B cell (primary cell): ENCODE results near the gene C2CD3. TPM values are rescaled to one million over a fixed set of nuclear protein-coding genes. Genes with fewer than 3 reads are reported as not detected.

Source experiments
- ATAC-seq: fragments of 200-7000 bp; cut with Tn5 transposase; one replicate; pipeline ENCODE4 v1.10.0; 2021; ENCODE audit warnings: low read depth, mild to moderate bottlenecking, moderate number of reproducible peaks, moderate library complexity
- CTCF ChIA-PET: fragments of 350-600 bp; sonication (Branson Sonifier 250); formaldehyde crosslinking; loops from one replicate; lab custom pipeline; 2021; ENCODE audit warnings: antibody characterized with exemption, inconsistent platforms; lab: Charles Lee
- POLR2A ChIA-PET: fragments of 350-600 bp; sonication (Branson Sonifier 250); formaldehyde crosslinking; loops from one replicate; lab custom pipeline; 2021; ENCODE audit warnings: antibody characterized with exemption; lab: Charles Lee
- DNase-seq: peaks from one replicate; pipeline ENCODE4 v3.0.0; 2013
- H2AFZ ChIP-seq: 2 replicates; pipeline ENCODE4 v1.6.1; 2012; ENCODE audit warnings: mild to moderate bottlenecking, low read depth, low read length; ENCODE audit not compliant: insufficient read depth, poor library complexity, severe bottlenecking
- H3K27ac ChIP-seq, 2 donors: 1 replicate in 1 of 2; 2 replicates in 1 of 2; pipeline ENCODE4 v1.5.1; 2012 to 2013; ENCODE audit warnings: low read length in 2 of 2, mild to moderate bottlenecking in 2 of 2, moderate library complexity in 1 of 2
- H3K27me3 ChIP-seq, 4 experiments: fragments of 200-600 bp in 1 of 4; sonication (generic) in 1 of 4; replicated peaks in 1 of 4; 1 replicate in 2 of 4; 2 replicates in 2 of 4; pipeline versions ENCODE4 v1.6.1 to v1.7.0; 2013 to 2016; ENCODE audit warnings: low read length in 3 of 4, mild to moderate bottlenecking in 2 of 4, mixed read lengths in 1 of 4, moderate library complexity in 1 of 4; ENCODE audit not compliant: insufficient read depth in 4 of 4, control insufficient read depth in 3 of 4; ENCODE audit errors: control extremely low read depth in 1 of 4
- H3K36me3 ChIP-seq, 2 experiments: replicated peaks in 1 of 2; 1 replicate in 1 of 2; 2 replicates in 1 of 2; pipeline versions ENCODE4 v1.6.1 to v1.7.1; 2013; ENCODE audit warnings: low read length in 1 of 2; ENCODE audit not compliant: insufficient read depth in 2 of 2, control insufficient read depth in 1 of 2; ENCODE audit errors: control extremely low read depth in 1 of 2, extremely low read depth in 1 of 2
- H3K4me1 ChIP-seq, 2 donors: fragments of 200-600 bp in 1 of 2; sonication (generic) in 1 of 2; 1 replicate in 1 of 2; 2 replicates in 1 of 2; pipeline versions ENCODE4 v1.5.1 to v1.6.1; 2013 to 2017; ENCODE audit warnings: low read length in 2 of 2; ENCODE audit not compliant: control insufficient read depth in 2 of 2, insufficient read depth in 2 of 2
- H3K4me2 ChIP-seq: replicated peaks from 2 replicates; pipeline ENCODE3; 2012; ENCODE audit warnings: mild to moderate bottlenecking, low read depth, low read length; ENCODE audit not compliant: poor library complexity, severe bottlenecking
- H3K4me3 ChIP-seq, 5 experiments: fragments of 200-600 bp in 1 of 5; sonication (generic) in 1 of 5; 1 replicate in 3 of 5; 2 replicates in 2 of 5; pipeline versions ENCODE4 v1.5.1 to v1.7.0; 2011 to 2016; ENCODE audit warnings: low read length in 4 of 5, mild to moderate bottlenecking in 4 of 5, low read depth in 2 of 5, control low read depth in 1 of 5, moderate library complexity in 1 of 5; ENCODE audit not compliant: insufficient read depth in 1 of 5; ENCODE audit errors: control extremely low read depth in 1 of 5, extremely low read depth in 1 of 5
- H3K79me2 ChIP-seq: fragments of 200-600 bp; sonication (generic); one replicate; pipeline ENCODE4 v1.6.0; 2016; ENCODE audit warnings: low read length; ENCODE audit not compliant: control insufficient read depth, insufficient read depth
- H3K9ac ChIP-seq: fragments of 200-600 bp; sonication (generic); 2 replicates; pipeline ENCODE4 v1.6.1; 2017; ENCODE audit warnings: mild to moderate bottlenecking, low read length, moderate library complexity
- H3K9me3 ChIP-seq, 3 donors: one replicate each; pipeline versions ENCODE4 v1.6.1 to v1.7.1; 2013; ENCODE audit warnings: low read length in 2 of 3; ENCODE audit not compliant: control insufficient read depth in 2 of 3, insufficient read depth in 1 of 3; ENCODE audit errors: control extremely low read depth in 1 of 3
- H4K20me1 ChIP-seq: 2 replicates; pipeline ENCODE4 v1.6.0; 2012; ENCODE audit warnings: mild to moderate bottlenecking, low read length; ENCODE audit not compliant: insufficient read depth, control insufficient read depth, poor library complexity, severe bottlenecking
- H3K27ac Mint-ChIP-seq: one replicate; pipeline ENCODE4 v1.8.0; 2021; ENCODE audit warnings: mixed read lengths
- H3K27me3 Mint-ChIP-seq: one replicate; pipeline ENCODE4 v1.8.0; 2021; ENCODE audit warnings: mixed read lengths
- H3K4me1 Mint-ChIP-seq: one replicate; pipeline ENCODE4 v1.8.0; 2021; ENCODE audit warnings: mixed read lengths
- H3K4me3 Mint-ChIP-seq: one replicate; pipeline ENCODE4 v1.8.0; 2021; ENCODE audit warnings: mixed read lengths
- H3K9me3 Mint-ChIP-seq: one replicate; pipeline ENCODE4 v1.8.0; 2022; ENCODE audit warnings: mixed read lengths; ENCODE audit not compliant: insufficient read depth
- EZH2 ChIP-seq: IDR thresholded peaks from 2 replicates; pipeline ENCODE4 v1.6.1; 2012; ENCODE audit warnings: borderline replicate concordance, low read depth, mild to moderate bottlenecking, moderate library complexity, low read length; ENCODE audit not compliant: insufficient read depth, poor library complexity, severe bottlenecking
- WGBS: methylation state at CpG from one replicate; pipeline ENCODE4 v1.1.5; 2013; ENCODE audit warnings: missing lambda C conversion rate; ENCODE audit not compliant: insufficient coverage; 5-methylcytosine and 5-hydroxymethylcytosine counted together
- intact Hi-C: fragments of 100-400 bp; cut with micrococcal nuclease; formaldehyde crosslinking; loops from one replicate; pipeline ENCODE4 v1.10.0; 2022
- polyA plus RNA-seq: library from polyadenylated mRNA; depleted of rRNA; stranded (reverse); fragments of >200 nt; gene quantifications from 2 replicates; pipeline ENCODE4 v1.2.3, GENCODE V29; 2012
- total RNA-seq, 2 donors: library from RNA; stranded (reverse); fragments of 120-200 nt in 1 of 2; gene quantifications; 1 replicate in 1 of 2; 2 replicates in 1 of 2; pipeline versions ENCODE4 v1.2.3 to v1.2.4, GENCODE V29; 2013 to 2022
- TF ChIP-seq, protein P1 (sequence below): fragments of 200-600 bp; IDR thresholded peaks from one replicate; pipeline ENCODE4 v1.8.0; 2022; ENCODE audit warnings: antibody characterized with exemption, mild to moderate bottlenecking

The C2CD3 gene
- total and polyA plus RNA-seq, 2 donors (not counting 1 experiment from before 2014, with no cell fraction given): 19.8 to 69.0 TPM

DNA sequence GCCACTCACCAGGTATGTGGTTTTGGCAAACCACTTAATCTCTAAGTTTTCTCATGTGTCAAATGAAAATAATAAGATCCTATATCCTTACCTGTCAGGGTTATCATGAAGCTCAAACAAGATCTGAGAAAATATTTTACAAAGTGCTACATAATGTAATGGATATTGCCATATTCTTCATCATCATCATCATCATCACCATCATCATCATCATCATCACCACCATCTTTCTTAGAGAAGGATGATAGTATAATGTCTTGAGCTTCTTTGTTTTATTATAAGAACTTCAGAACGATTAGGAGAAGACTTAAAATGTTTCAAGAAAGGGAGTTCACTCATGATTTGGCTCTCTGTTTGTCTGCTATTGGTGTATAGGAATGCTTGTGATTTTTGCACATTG is 89.4 kb downstream of the C2CD3 start:
- Histone ChIP-seq H3K9me3 (no peaks in the 10 kb centered on the region), H3K4me3 (no peak overlapping the region), H2AFZ (no peak overlapping the region), H3K9ac (no peak overlapping the region), H3K27ac (no peak overlapping the region), H4K20me1 (no peaks in the 10 kb centered on the region), H3K4me1 (no peaks in the 10 kb centered on the region), H3K4me2 (no peak overlapping the region), H3K27me3 (no peaks in the 10 kb centered on the region), H3K79me2 (no peaks in the 10 kb centered on the region), H3K36me3 (peaks cover 9 to 34% of the 10 kb centered on the region in 2 experiments)
- TF ChIP-seq EZH2: no peak
- TF ChIP-seq, protein P1, sequence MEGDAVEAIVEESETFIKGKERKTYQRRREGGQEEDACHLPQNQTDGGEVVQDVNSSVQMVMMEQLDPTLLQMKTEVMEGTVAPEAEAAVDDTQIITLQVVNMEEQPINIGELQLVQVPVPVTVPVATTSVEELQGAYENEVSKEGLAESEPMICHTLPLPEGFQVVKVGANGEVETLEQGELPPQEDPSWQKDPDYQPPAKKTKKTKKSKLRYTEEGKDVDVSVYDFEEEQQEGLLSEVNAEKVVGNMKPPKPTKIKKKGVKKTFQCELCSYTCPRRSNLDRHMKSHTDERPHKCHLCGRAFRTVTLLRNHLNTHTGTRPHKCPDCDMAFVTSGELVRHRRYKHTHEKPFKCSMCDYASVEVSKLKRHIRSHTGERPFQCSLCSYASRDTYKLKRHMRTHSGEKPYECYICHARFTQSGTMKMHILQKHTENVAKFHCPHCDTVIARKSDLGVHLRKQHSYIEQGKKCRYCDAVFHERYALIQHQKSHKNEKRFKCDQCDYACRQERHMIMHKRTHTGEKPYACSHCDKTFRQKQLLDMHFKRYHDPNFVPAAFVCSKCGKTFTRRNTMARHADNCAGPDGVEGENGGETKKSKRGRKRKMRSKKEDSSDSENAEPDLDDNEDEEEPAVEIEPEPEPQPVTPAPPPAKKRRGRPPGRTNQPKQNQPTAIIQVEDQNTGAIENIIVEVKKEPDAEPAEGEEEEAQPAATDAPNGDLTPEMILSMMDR: no peak
- Mint-ChIP-seq H3K27me3 (no peaks in the 10 kb centered on the region), H3K27ac (no peak overlapping the region), H3K4me1 (peaks cover 5% of the 10 kb centered on the region), H3K4me3 (no peak overlapping the region), H3K9me3 (no peaks in the 10 kb centered on the region)
- ChIA-PET POLR2A (no interaction called here), CTCF (interaction anchor here (0.6 kb wide), 1 partner anchor 84 kb away, joined by 3 read pairs; no protein-coding TSS in a partner anchor)
- DNase-seq (no peak), ATAC-seq (no peak)
- intact Hi-C loops: no loop called here
- no CpG with 5 or more reads among the region's 1 CpG for WGBS

DNA sequence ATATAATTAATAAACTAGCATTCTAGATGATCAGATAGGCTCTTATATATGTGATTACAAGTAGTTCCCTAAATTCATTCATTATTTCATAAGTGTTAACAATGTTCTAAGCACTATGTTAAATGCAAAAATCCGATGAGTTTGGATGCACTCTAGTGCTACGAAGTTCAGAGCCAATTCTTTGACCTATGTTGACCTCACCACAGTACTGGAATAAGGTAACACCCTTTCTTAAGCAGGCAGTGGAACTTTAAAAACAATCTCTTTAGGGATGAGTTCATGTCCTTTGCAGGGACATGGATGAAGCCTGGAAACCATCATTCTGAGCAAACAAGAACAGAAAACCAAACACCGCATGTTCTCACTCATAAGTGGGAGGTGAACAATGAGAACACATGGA is 93.6 kb downstream of the C2CD3 start:
- Histone ChIP-seq H3K79me2 (peaks cover 5% of the 10 kb centered on the region), H3K4me3 (no peak overlapping the region), H4K20me1 (no peaks in the 10 kb centered on the region), H2AFZ (no peak overlapping the region), H3K27me3 (no peaks in the 10 kb centered on the region), H3K4me2 (no peak overlapping the region), H3K9ac (no peak overlapping the region), H3K9me3 (no peaks in the 10 kb centered on the region), H3K36me3 (peaks cover 8 to 44% of the 10 kb centered on the region in 2 experiments), H3K4me1 (no peaks in the 10 kb centered on the region), H3K27ac (no peak overlapping the region)
- intact Hi-C loops: no loop called here
- POLR2A ChIA-PET: no interaction called here
- Mint-ChIP-seq H3K4me3 (no peak overlapping the region), H3K9me3 (no peaks in the 10 kb centered on the region), H3K27me3 (no peaks in the 10 kb centered on the region), H3K4me1 (peaks cover 4% of the 10 kb centered on the region), H3K27ac (no peak overlapping the region)
- DNase-seq (no peak), ATAC-seq (no peak)
- WGBS: no CpG with 5 or more reads among the region's 3 CpGs
- TF ChIP-seq, protein P1: no peak
- TF ChIP-seq EZH2: no peak
- CTCF ChIA-PET: no interaction called here
